HG03039 (cell line): ENCODE measurements around the gene TMEM213.

Source experiments
- ATAC-seq: cut with Tn5 transposase; IDR thresholded peaks from one replicate; pipeline ENCODE4 v1.9.1; 2021; ENCODE audit warnings: mild to moderate bottlenecking, moderate library complexity; ENCODE audit not compliant: unreplicated experiment

TMEM213 gene

DNA sequence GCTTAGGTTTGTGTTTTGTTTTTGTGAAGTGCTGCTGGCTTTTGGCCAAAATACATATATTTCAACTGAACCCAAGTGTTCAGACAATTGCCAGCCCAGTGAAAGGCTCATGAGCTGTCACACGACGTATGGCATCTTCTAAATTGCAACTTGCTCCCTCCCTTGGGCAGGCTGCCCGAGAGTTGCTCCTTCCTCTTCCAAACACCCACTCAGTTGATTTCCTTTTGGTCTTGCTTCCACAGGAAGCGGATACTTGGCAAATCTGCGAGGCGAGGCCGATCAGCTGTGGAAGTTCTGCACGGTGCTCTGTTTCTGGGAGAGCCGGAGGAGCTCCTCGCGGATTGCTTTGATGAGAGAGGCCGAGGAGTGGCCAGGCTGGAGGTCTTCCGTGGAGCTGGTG is 39.8 kb downstream of the TMEM213 start:
- ATAC-seq, result no peak

- ATAC-seq, result no peak
These were observed 40.4 kb downstream of the TMEM213 start for GRCh38 chr7:138838166-138838565.

GRCh38 chr7:138842111-138842510 is 44.3 kb downstream of the TMEM213 start:
- no peak for ATAC-seq

- no peak for ATAC-seq
These were observed 46.1 kb downstream of the TMEM213 start for GRCh38 chr7:138843632-138844580.

GRCh38 chr7:138845711-138846110 is 47.9 kb downstream of the TMEM213 start:
- no peak for ATAC-seq

DNA sequence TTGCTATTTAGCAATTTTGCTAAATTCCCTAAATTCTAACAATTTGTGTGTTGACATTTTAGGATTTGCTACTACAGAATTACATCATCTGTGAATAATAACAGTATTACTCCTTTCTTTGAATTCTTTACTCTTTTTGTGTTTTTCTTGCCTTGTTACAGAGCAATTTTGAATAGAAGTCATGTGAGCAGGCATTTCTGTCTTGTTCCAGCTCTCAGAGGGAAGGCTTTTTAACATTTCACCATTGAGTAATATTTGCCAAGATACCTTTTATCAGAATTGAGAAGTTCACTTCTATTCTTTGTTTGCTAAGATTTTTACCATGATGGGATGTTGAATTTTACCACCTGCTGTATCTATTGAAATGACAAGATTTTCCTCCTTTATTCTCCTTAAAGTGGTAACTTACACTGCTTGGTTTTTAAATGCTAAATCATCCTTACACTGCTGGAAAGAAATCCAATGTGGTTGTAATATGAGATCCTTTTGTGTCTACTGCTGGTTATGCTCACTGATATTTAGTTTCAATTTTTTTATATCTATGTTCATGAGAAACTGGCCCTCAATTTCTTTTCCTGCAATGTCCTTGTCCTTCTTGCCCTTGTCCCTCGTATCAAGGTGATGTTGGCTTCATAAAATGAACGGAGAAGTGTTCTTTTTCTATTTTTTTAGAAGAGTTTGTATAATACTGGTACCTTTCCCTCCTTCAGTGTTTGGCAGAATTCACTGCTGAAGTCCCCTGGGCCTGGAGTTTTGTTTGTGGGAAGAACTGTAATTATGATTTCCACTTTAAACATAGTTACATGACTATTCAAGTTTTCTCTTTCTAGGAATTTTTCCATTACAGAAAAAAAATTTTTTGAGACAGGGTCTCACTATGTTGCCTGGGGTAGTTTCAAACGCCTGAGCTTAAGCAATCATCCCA is 50.5 kb downstream of the TMEM213 start:
- ATAC-seq, result no peak

- no peak for ATAC-seq
These were observed 51.9 kb downstream of the TMEM213 start for GRCh38 chr7:138849701-138850100.

DNA sequence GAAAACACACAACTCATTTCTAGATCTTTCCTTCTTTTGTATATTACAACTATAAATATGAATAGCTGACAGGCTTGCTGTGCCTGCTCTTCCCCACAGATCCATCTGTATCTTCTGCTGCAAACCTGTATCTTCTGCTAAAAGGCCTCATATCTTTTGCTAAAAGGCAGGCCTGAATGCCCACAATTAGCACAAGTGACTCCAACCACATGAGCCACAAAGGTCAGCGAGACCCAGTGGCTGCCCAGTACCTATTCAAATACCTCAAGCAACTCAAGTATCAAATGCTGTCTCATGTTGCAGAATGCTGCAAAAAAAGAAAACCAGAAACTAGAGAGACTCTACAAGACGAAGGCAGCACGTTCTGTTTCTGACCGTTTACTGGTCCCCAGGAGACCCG is 54.7 kb downstream of the TMEM213 start:
- ATAC-seq, result no peak

GRCh38 chr7:138853448-138853847 is 55.7 kb downstream of the TMEM213 start:
- no peak for ATAC-seq

DNA sequence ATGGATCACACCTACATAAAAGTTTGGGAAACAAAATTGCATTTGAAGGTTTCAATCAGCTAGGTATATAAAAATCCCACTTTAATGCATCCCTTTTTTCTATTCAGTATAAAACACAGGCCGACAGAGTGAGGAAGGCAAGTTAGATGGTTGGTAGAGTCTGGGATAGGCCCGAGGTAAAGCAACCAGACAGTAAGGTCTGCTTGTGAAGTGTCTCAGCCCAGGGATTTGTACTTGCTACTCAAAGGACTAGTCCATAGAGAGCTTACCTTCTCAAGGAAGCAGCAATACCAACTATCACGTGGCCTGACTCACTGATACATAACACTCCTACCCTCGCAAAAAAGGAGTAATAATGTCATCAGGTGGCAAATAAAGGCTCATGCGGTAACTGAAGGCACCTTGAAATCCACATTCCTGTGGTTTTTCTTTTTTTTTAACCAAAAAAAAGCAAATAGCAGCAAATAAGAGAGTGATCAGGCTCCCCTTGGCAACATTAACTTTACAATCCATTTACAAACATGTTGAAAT is 56.4 kb downstream of the TMEM213 start:
- ATAC-seq, result no peak

GRCh38 chr7:138857728-138858127 is 59.9 kb downstream of the TMEM213 start:
- ATAC-seq, result no peak

DNA sequence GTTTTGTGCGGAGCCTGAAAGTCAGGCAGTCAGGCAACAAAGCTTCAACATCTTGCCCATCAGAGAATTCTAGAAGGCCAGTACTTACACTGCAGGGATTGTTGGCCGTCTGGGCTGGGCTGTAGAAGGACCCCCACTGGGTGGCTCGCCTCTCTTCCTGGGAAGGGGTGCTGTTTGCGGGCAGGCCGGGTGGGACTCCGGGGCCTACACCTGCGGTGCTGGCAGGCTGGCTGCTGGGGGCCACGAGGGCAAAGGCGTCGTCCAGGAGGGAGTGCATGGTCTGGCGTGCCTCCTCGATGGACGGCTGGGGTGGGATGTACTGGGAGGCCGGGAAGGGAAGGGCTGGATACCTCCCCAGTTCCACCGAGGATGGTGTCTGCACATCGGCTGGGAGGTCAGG is 63.3 kb downstream of the TMEM213 start:
- no peak for ATAC-seq

GRCh38 chr7:138863931-138864330 is 66.1 kb downstream of the TMEM213 start:
- no peak for ATAC-seq

- ATAC-seq, result no peak
These were observed 66.9 kb downstream of the TMEM213 start for GRCh38 chr7:138864667-138865066.

- no peak for ATAC-seq
These were observed 68.0 kb downstream of the TMEM213 start for GRCh38 chr7:138865843-138866242.

DNA sequence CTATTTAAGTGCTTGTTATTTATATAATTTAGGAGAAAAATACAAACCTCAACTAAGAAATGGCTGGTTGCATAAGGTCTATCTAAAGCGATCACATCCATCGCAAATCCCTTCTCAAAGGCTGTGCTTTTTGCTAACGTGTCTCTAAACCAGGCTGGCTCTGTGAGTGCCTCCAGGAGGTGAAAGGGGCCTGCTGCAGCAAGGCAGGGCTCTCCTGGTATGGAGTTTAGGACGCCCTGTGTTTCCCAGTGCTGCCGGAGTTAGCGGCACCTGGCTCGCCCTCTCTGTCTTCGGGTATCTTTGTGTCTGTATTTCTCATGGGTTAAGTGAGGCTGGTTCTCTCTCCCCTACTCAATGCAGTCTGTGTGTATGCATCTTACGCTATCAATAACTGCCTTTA is 68.6 kb downstream of the TMEM213 start:
- no peak for ATAC-seq

- no peak for ATAC-seq
These were observed 70.0 kb downstream of the TMEM213 start for GRCh38 chr7:138867744-138868143.

GRCh38 chr7:138868711-138869110 is 70.9 kb downstream of the TMEM213 start:
- no peak for ATAC-seq

GRCh38 chr7:138869353-138869752 is 71.6 kb downstream of the TMEM213 start:
- no peak for ATAC-seq

GRCh38 chr7:138871065-138871813 is 73.4 kb downstream of the TMEM213 start:
- ATAC-seq, result no peak

DNA sequence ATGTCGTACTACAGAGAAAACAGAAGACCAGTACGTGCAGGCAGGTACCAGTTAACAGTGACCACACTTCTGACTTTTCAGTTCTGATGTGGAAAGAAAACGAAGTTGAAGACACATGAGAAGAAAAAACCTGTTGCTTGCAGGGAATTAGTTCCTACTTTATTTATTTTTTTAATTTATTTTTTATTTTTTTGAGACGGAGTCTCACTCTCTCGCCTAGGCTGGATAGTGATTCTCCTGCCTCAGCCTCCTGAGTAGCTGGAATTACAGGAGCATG is 74.0 kb downstream of the TMEM213 start:
- ATAC-seq, result no peak
